H54 (cell line): Measurements from ENCODE around the gene RNF150.
"Not testable (repeated sequence)": the region's sequence is repeated elsewhere in the genome, so short reads cannot be mapped to it uniquely, and the experiment has no call there.

Source experiments
- DNase-seq: peaks from one replicate; pipeline ENCODE4 v3.0.0; 2011; ENCODE audit warnings: low spot score, mixed read lengths; ENCODE audit not compliant: insufficient read length
- FAIRE-seq: peaks from 3 replicates; lab custom pipeline; 2011; peaks lifted over from hg19 to GRCh38; lab: Jason Lieb, UNC
- POLR2A ChIP-seq: IDR thresholded peaks from 2 replicates; pipeline ENCODE4 v1.6.1; 2011; ENCODE audit warnings: low read depth, mild to moderate bottlenecking, low read length

The RNF150 gene

GRCh38 chr4:141077611-141078225, 55.6 kb downstream of the RNF150 start:
- TF ChIP-seq POLR2A, result no peak
- DNase-seq, result no peak
- no peak for FAIRE-seq

GRCh38 chr4:141075553-141075952, 57.7 kb downstream of the RNF150 start:
- TF ChIP-seq POLR2A, result no peak
- DNase-seq (no peak), FAIRE-seq (no peak)

DNA sequence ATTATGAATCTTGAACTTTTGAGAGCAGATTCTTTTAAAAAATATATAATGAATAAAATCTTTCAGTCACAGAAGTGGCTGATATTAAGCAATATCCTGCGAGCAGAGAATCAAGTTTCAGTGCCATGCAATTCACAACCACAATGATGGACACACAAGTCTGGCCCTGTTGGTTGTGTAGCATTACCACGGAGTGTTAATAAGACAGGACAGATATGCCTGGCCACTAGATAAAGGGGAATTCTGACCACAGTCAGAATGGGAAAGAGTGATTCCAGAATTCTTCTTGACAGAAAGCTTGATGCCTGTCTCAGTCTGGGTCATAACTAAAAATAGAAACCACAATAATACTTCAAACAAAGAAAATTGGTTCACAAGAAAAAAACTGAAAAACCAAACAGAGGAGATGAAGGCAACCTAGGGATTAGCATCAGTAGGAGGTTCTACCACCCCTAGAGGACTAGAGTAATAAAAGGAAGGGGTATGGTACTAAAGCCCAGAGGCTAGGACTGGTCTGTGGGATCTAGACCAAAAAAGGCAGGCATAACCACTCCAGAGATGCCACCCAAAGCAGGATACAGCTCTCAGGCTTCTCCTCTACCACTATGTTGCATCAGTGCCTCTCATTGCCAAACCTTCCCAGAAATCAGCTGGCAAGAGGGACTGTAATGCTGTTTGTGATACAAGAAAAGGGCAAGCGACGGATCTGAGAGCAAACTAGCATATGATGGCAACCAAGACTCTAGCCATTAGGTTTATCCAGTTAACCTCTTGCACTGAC, 59.0 kb downstream of the RNF150 start:
- no peak for FAIRE-seq
- DNase-seq, result no peak
- TF ChIP-seq POLR2A, result no peak

GRCh38 chr4:141066690-141067089, 66.6 kb downstream of the RNF150 start:
- TF ChIP-seq POLR2A, result no peak
- DNase-seq (no peak), FAIRE-seq (no peak)

GRCh38 chr4:141065872-141066271, 67.4 kb downstream of the RNF150 start:
- DNase-seq, result no peak
- no peak for FAIRE-seq
- TF ChIP-seq POLR2A, result no peak

DNA sequence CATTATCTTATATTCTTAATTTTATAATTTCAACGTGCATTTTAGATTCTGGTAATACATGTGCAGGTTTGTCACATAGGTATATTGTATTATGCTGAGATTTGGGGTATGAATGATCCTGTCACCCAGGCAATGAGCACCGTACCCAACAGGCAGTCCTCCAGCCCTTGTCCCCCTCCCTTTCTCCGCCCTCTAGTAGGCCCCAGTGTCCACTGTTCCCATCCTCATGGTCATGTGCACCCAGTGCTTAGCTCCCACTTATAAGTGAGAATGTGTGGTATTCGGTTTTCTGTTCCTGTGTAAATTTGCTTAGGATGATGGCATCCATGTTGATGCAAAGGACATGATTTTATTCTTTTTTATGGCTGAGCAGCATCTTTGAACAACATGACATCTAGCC, 70.6 kb downstream of the RNF150 start:
- no peak for TF ChIP-seq POLR2A
- FAIRE-seq (no peak), DNase-seq (no peak)

- no peak for DNase-seq
- no peak for FAIRE-seq
- no peak for TF ChIP-seq POLR2A
Observed at GRCh38 chr4:141058591-141059512, 74.4 kb downstream of the RNF150 start.

DNA sequence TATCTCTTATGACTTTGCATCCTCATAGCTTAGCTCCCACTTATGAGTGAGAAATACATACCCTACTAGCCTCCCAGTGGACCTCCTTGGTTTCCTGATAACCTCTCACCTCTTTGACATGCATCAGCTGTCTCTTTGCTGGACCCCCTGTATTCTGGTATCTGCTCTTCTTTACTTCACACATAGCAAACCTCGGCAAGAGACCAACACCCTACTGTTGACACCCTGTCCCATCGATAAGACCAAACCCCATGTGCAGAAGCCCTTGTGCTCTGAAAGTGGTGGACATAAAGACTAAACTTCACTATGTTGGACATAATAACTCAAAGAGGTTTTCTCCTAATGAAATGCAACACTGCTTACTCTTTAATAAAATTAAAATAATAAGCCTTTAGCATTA, 75.7 kb downstream of the RNF150 start:
- DNase-seq (no peak), FAIRE-seq (no peak)
- TF ChIP-seq POLR2A, result no peak

GRCh38 chr4:141056473-141056872, 76.8 kb downstream of the RNF150 start:
- TF ChIP-seq POLR2A, result no peak
- no peak for FAIRE-seq
- DNase-seq, result no peak

DNA sequence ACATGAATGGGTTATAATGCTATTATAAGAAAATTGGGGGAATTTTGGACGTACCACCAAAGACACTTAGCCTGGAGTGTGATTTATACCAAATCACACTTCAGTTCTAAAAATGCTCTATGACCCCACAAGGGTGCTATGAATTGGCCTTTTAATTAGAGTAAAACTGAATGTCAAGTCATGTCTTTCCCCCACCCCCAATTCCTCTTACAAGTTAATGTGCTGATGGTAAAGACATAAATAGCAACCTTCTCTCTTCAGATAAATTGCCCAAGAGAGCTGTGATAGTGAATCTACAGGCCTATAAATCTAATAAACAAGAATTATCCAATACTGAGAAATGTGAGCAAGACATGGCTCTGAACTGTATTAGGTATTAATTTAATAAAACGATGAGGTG, 78.8 kb downstream of the RNF150 start:
- FAIRE-seq (no peak), DNase-seq (no peak)
- no peak for TF ChIP-seq POLR2A

- not testable (repeated sequence) for DNase-seq, FAIRE-seq
Observed at GRCh38 chr4:141050999-141051398, 82.3 kb downstream of the RNF150 start.

DNA sequence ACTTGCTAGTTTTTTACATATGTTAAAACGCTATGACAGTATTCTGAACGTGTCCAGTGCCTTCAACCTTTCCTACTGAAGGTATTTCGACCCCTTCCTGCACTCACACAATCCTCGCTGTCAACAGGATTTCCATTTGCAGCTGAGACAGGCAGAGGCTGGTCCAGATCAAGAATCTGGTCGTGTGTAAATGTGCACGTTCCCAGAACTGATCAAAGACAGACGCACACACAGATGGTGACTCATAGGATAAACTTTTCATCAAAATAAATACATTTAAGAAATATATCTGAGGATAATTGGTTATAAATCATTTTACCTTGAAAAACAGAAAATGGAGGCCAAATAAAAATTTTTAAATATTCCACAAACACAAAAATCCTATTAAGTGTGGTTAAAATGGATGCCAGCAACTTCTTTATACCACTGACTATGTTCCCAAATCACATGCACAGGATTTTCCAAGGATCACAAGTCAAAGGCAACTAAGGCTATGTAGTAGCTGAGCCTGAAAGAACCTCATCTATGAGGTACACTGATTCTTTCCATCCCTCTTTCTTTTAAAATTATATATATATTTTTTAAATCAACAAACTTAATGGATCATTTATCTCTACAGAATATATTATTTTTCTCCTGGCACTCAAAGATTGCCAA, 85.9 kb downstream of the RNF150 start:
- no peak for FAIRE-seq
- TF ChIP-seq POLR2A, result no peak
- no peak for DNase-seq

GRCh38 chr4:141046255-141046654, 87.0 kb downstream of the RNF150 start:
- no peak for TF ChIP-seq POLR2A
- FAIRE-seq (peak; percentile 20), DNase-seq (no peak)
